HepG2 (cell line): ENCODE results near the gene RAB3C. TPM values are rescaled to one million over a fixed set of nuclear protein-coding genes. Genes with fewer than 3 reads are reported as not detected.

ENCODE experiments used
- ATAC-seq: fragments of 200-7000 bp; cut with Tn5 transposase; 3 replicates; pipeline ENCODE4 v1.9.1; 2020; ENCODE audit warnings: mild to moderate bottlenecking, moderate library complexity
- BruUV-seq: library from RNA; stranded (reverse); fragments of 400-500 nt; replicated peaks from 2 replicates; lab custom pipeline; 2021; lab: Mats Ljungman, UMichigan
- CTCF ChIA-PET: fragments of 300-600 bp; formaldehyde crosslinking; extraction: SDS; loops from one replicate; lab custom pipeline; 2021; ENCODE audit warnings: low total read pairs, inconsistent platforms, low intra/inter-chr PET ratio; lab: Yijun Ruan, JAX
- POLR2A ChIA-PET: fragments of 350-600 bp; sonication (Branson Sonifier 250); formaldehyde crosslinking; loops from one replicate; lab custom pipeline; 2020; ENCODE audit warnings: antibody characterized with exemption, inconsistent platforms; lab: Yijun Ruan, JAX
- DNase-seq: peaks from one replicate; pipeline ENCODE4 v3.0.0-alpha.2; 2015; ENCODE audit warnings: low spot score
- FAIRE-seq: peaks from 3 replicates; lab custom pipeline; 2011; peaks lifted over from hg19 to GRCh38; lab: Jason Lieb, UNC
- H2AFZ ChIP-seq: one replicate; pipeline ENCODE4 v1.6.1; 2011; ENCODE audit warnings: low read length, inconsistent platforms
- H3K27ac ChIP-seq: fragments of 300-600 bp; 3 replicates; pipeline ENCODE4 v1.8.0; 2011; ENCODE audit warnings: mixed run types, mild to moderate bottlenecking, mixed read lengths, low read length, inconsistent platforms; ENCODE audit not compliant: insufficient read depth; ENCODE audit errors: extremely low read length
- H3K27me3 ChIP-seq, 2 experiments: fragments of 200-600 bp in 1 of 2; 2 replicates in 1 of 2; 3 replicates in 1 of 2; pipeline versions ENCODE4 v1.6.0 to v1.8.0; 2011; ENCODE audit warnings: low read length in 2 of 2, mild to moderate bottlenecking in 2 of 2, moderate library complexity in 2 of 2, inconsistent platforms in 1 of 2; ENCODE audit not compliant: insufficient read depth in 2 of 2, control insufficient read depth in 1 of 2
- H3K36me3 ChIP-seq, 2 experiments: fragments of 200-600 bp in 1 of 2; replicated peaks in 1 of 2; 2 replicates in 1 of 2; 3 replicates in 1 of 2; pipeline versions ENCODE4 v1.5.1 to v1.8.0; 2011; ENCODE audit warnings: low read length in 2 of 2, inconsistent platforms in 1 of 2; ENCODE audit not compliant: insufficient read depth in 2 of 2, control insufficient read depth in 1 of 2
- H3K4me1 ChIP-seq: 2 replicates; pipeline ENCODE4 v1.5.1; 2012; ENCODE audit warnings: low read length, inconsistent platforms; ENCODE audit not compliant: insufficient read depth
- H3K4me2 ChIP-seq: 2 replicates; pipeline ENCODE4 v1.6.0; 2011; ENCODE audit warnings: low read depth, low read length, inconsistent platforms
- H3K4me3 ChIP-seq, 3 experiments: fragments of 200-600 bp in 1 of 3; sonication (generic), shearing (Covaris generic) in 1 of 3; replicated peaks in 1 of 3; 2 replicates each; pipeline ENCODE4 v1.5.1; 2011 to 2016; ENCODE audit warnings: low read length in 3 of 3, inconsistent platforms in 2 of 3, low read depth in 2 of 3, mild to moderate bottlenecking in 2 of 3, control low read depth in 1 of 3, mixed read lengths in 1 of 3; ENCODE audit not compliant: insufficient read depth in 1 of 3
- H3K79me2 ChIP-seq: one replicate; pipeline ENCODE4 v1.6.1; 2011; ENCODE audit warnings: low read length, inconsistent platforms; ENCODE audit not compliant: insufficient read depth
- H3K9ac ChIP-seq: 2 replicates; pipeline ENCODE4 v1.6.0; 2011; ENCODE audit warnings: mild to moderate bottlenecking, low read depth, low read length, inconsistent platforms; ENCODE audit not compliant: insufficient read depth
- H3K9me3 ChIP-seq: 2 replicates; pipeline ENCODE4 v1.5.1; 2012; ENCODE audit warnings: mild to moderate bottlenecking, low read length
- H4K20me1 ChIP-seq: 2 replicates; pipeline ENCODE4 v1.6.0; 2011; ENCODE audit warnings: inconsistent platforms, mild to moderate bottlenecking, low read length, moderate library complexity; ENCODE audit not compliant: insufficient read depth
- ARNTL ChIP-seq: sonication (generic); formaldehyde crosslinking; IDR thresholded peaks from 2 replicates; pipeline ENCODE4 v1.4.0; 2020; ENCODE audit warnings: mild to moderate bottlenecking, missing genetic modification reagents
- CC2D1A ChIP-seq: sonication (generic); formaldehyde crosslinking; IDR thresholded peaks from 2 replicates; pipeline ENCODE4 v1.8.1; 2023; ENCODE audit warnings: mild to moderate bottlenecking, missing genetic modification reagents
- EHMT2 ChIP-seq: fragments of 200-600 bp; sonication (generic); IDR thresholded peaks from 2 replicates; pipeline ENCODE4 v1.7.0; 2017; ENCODE audit warnings: antibody characterized with exemption, low read depth, low read length, borderline replicate concordance
- FIP1L1 ChIP-seq: fragments of 200-400 bp; formaldehyde crosslinking; IDR thresholded peaks from 2 replicates; pipeline ENCODE4 v1.6.1; 2018; ENCODE audit warnings: low read depth, mild to moderate bottlenecking, low read length, moderate library complexity, borderline replicate concordance; ENCODE audit not compliant: insufficient read depth
- FOXK2 ChIP-seq: fragments of 450-650 bp; IDR thresholded peaks from 2 replicates; pipeline ENCODE4 v1.6.1; 2016
- HOXA5 ChIP-seq: sonication (generic); formaldehyde crosslinking; IDR thresholded peaks from 2 replicates; pipeline ENCODE4 v1.4.0; 2020; ENCODE audit warnings: missing genetic modification reagents
- KAT2B ChIP-seq: fragments of 150-350 bp; IDR thresholded peaks from 2 replicates; pipeline ENCODE4 v1.6.1; 2014; ENCODE audit warnings: low read depth, low read length, borderline replicate concordance
- RAD51 ChIP-seq: fragments of 450-650 bp; IDR thresholded peaks from 2 replicates; pipeline ENCODE4 v1.6.1; 2016; ENCODE audit warnings: borderline replicate concordance
- SOX5 ChIP-seq: IDR thresholded peaks from 2 replicates; pipeline ENCODE4 v1.6.1; 2016; ENCODE audit warnings: borderline replicate concordance
- SRY ChIP-seq: sonication (generic); formaldehyde crosslinking; IDR thresholded peaks from 2 replicates; pipeline ENCODE4 v1.8.0; 2022; ENCODE audit warnings: mild to moderate bottlenecking, missing genetic modification reagents
- ZNF235 ChIP-seq: sonication (generic); formaldehyde crosslinking; IDR thresholded peaks from 2 replicates; pipeline ENCODE4 v1.8.1; 2023; ENCODE audit warnings: mild to moderate bottlenecking, missing genetic modification reagents, borderline replicate concordance
- ZNF253 ChIP-seq: sonication (generic); formaldehyde crosslinking; IDR thresholded peaks from 2 replicates; pipeline ENCODE4 v1.8.0; 2022; ENCODE audit warnings: mild to moderate bottlenecking, missing genetic modification reagents, borderline replicate concordance
- ZNF446 ChIP-seq: sonication (generic); formaldehyde crosslinking; IDR thresholded peaks from 2 replicates; pipeline ENCODE4 v1.5.0; 2020; ENCODE audit warnings: mild to moderate bottlenecking, missing genetic modification reagents
- ZNF891 ChIP-seq: sonication (generic); formaldehyde crosslinking; IDR thresholded peaks from 2 replicates; pipeline ENCODE4 v1.5.0; 2020; ENCODE audit warnings: mild to moderate bottlenecking, missing genetic modification reagents
- in situ Hi-C: cut with HindIII; loops from 2 replicates; pipeline ENCODE4 v1.10.0; 2017; ENCODE audit warnings: low pct_unique_long_range_greater_than_20kb; ENCODE audit not compliant: extremely low pct_ligation_motif_present
- intact Hi-C: fragments of 100-400 bp; cut with micrococcal nuclease; formaldehyde crosslinking; loops from one replicate; pipeline ENCODE4 v1.10.0; 2022; ENCODE audit not compliant: unreplicated experiment
- polyA plus RNA-seq, 8 experiments: library from polyadenylated mRNA; depleted of rRNA in 3 of 8; stranded (reverse) in 7 of 8; unstranded in 1 of 8; fragments of >200 nt; fragmentation: Illumina TruSeq in 4 of 8; extraction: Trizol in 4 of 8; gene quantifications; 2 replicates each; pipeline versions ENCODE4 v1.2.1 to v1.2.3, GENCODE V29; 2011 to 2016; ENCODE audit warnings: low read depth in 4 of 8, missing spikeins in 1 of 8, mixed read lengths in 1 of 8; ENCODE audit not compliant: insufficient read depth in 1 of 8
- total RNA-seq, 5 experiments: library from RNA; depleted of rRNA; stranded (reverse); fragments of >200 nt; fragmentation: Illumina TruSeq; extraction: Trizol; gene quantifications; 2 replicates each; pipeline ENCODE4 v1.2.3, GENCODE V29; 2016; ENCODE audit warnings: low read depth in 1 of 5
- TF ChIP-seq, protein P1 (sequence below), 2 experiments: IDR thresholded peaks; 2 replicates each; pipeline ENCODE4 v1.6.1; 2011 to 2012; ENCODE audit warnings: low read length in 2 of 2, borderline replicate concordance in 1 of 2, low read depth in 1 of 2, mild to moderate bottlenecking in 1 of 2, moderate library complexity in 1 of 2
- TF ChIP-seq, protein P2 (sequence below): sonication (generic); formaldehyde crosslinking; IDR thresholded peaks from 2 replicates; pipeline ENCODE4 v1.5.0; 2020; ENCODE audit warnings: missing genetic modification reagents

The RAB3C gene
- total and polyA plus RNA-seq, 2 of the 13 experiments (the other 11 are each of a cell fraction or from before 2014, with no cell fraction given): not detected

DNA sequence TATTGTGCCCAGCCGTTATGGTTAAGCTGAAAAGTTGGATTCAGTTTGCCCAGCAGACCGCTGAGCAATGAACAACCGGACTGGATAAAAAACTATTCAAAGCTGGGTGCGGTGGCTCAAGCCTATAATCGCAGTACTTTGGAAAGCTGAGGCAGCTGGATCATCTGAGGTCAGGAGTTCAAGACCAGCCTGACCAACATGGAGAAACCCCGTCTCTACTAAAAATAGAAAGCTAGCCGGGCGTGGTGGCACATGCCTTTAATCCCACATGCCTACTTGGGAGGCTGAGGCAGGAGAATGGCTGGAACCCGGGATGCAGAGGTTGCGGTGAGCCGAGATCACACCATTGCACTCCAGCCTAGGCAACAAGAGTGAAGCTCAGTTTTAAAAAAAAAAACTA, 318.4 kb downstream of the RAB3C start (continued):
- TF ChIP-seq KAT2B (no peak), ZNF253 (CRISPR knock-in tag) (no peak), FIP1L1 (no peak), ARNTL (CRISPR knock-in tag) (no peak), ZNF446 (CRISPR knock-in tag) (no peak), RAD51 (no peak), EHMT2 (no peak), ZNF891 (no peak), CC2D1A (CRISPR knock-in tag) (no peak), SOX5 (CRISPR knock-in tag) (no peak)

DNA sequence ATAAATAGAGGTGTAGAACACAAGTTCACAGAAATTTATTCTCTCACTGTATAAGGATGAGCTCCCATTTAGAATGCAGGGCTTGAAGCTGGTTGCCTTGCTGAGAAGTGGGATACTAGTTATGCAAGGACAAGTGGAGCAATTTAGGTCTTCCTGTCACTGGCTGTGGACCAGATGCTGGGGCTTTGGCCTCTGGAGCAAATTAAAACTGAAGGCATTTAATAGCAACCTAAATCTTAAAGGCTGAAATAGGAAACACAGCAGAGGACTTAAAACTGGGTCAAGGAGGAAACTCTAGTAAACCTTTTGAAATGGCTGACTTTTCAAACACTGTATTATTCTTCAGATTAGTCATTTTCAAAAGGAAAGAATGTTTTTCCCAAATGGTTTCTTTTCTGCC, 319.4 kb downstream of the RAB3C start:
- no TSS peak for BruUV-seq
- intact Hi-C loops (no loop called here), in situ Hi-C loops (no loop called here)
- no peak overlapping the region for H3K9ac ChIP-seq
- ATAC-seq (no peak), DNase-seq (no peak), FAIRE-seq (no peak)
- TF ChIP-seq, protein P1, sequence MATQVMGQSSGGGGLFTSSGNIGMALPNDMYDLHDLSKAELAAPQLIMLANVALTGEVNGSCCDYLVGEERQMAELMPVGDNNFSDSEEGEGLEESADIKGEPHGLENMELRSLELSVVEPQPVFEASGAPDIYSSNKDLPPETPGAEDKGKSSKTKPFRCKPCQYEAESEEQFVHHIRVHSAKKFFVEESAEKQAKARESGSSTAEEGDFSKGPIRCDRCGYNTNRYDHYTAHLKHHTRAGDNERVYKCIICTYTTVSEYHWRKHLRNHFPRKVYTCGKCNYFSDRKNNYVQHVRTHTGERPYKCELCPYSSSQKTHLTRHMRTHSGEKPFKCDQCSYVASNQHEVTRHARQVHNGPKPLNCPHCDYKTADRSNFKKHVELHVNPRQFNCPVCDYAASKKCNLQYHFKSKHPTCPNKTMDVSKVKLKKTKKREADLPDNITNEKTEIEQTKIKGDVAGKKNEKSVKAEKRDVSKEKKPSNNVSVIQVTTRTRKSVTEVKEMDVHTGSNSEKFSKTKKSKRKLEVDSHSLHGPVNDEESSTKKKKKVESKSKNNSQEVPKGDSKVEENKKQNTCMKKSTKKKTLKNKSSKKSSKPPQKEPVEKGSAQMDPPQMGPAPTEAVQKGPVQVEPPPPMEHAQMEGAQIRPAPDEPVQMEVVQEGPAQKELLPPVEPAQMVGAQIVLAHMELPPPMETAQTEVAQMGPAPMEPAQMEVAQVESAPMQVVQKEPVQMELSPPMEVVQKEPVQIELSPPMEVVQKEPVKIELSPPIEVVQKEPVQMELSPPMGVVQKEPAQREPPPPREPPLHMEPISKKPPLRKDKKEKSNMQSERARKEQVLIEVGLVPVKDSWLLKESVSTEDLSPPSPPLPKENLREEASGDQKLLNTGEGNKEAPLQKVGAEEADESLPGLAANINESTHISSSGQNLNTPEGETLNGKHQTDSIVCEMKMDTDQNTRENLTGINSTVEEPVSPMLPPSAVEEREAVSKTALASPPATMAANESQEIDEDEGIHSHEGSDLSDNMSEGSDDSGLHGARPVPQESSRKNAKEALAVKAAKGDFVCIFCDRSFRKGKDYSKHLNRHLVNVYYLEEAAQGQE (IDR thresholded peaks at IDR 0.05; ENCODE audit: borderline replicate concordance in 1 of 2, low read depth in 1 of 2, low read length in 2 of 2): no peak
- TF ChIP-seq HOXA5 (CRISPR knock-in tag) (no peak), ZNF235 (no peak), SRY (CRISPR knock-in tag) (no peak), FOXK2 (no peak)
- TF ChIP-seq, protein P2, sequence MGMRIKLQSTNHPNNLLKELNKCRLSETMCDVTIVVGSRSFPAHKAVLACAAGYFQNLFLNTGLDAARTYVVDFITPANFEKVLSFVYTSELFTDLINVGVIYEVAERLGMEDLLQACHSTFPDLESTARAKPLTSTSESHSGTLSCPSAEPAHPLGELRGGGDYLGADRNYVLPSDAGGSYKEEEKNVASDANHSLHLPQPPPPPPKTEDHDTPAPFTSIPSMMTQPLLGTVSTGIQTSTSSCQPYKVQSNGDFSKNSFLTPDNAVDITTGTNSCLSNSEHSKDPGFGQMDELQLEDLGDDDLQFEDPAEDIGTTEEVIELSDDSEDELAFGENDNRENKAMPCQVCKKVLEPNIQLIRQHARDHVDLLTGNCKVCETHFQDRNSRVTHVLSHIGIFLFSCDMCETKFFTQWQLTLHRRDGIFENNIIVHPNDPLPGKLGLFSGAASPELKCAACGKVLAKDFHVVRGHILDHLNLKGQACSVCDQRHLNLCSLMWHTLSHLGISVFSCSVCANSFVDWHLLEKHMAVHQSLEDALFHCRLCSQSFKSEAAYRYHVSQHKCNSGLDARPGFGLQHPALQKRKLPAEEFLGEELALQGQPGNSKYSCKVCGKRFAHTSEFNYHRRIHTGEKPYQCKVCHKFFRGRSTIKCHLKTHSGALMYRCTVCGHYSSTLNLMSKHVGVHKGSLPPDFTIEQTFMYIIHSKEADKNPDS (CRISPR knock-in tag): no peak
- CTCF ChIA-PET: no interaction called here
- POLR2A ChIA-PET: no interaction called here
- H3K27me3 ChIP-seq: peaks cover 0 to 10% of the 10 kb centered on the region in 2 experiments; a peak in 1 of 5 replicates
- H3K4me2 ChIP-seq: no peak overlapping the region
- H2AFZ ChIP-seq: no peak overlapping the region
- no peaks in the 10 kb centered on the region for H3K9me3 ChIP-seq
- no peak overlapping the region for H3K4me3 ChIP-seq
- no peaks in the 10 kb centered on the region for H3K79me2 ChIP-seq
- H3K36me3 ChIP-seq: no peaks in the 10 kb centered on the region
- H3K4me1 ChIP-seq: no peaks in the 10 kb centered on the region
- H3K27ac ChIP-seq: no peak overlapping the region
- H4K20me1 ChIP-seq: no peaks in the 10 kb centered on the region
